Activated naive CD8-positive, alpha-beta T cell treated with anti-CD3 and anti-CD28 coated beads, Interleukin-2, amount 50 U/mL, for 16 hours (primary cell): ENCODE results near the gene BMP7.

Experiments used
- DNase-seq: peaks from one replicate; pipeline ENCODE4 v3.0.0-alpha.2; 2020; ENCODE audit warnings: low read depth, low spot score

BMP7 gene

GRCh38 chr20:57266291-57267157 is at the start of gene BMP7:
Gene BMP7 (minus strand): TSS chr20:57266641. CDS start chr20:57266122, 519 bp downstream.
- no peak for DNase-seq

- DNase-seq = no peak
Measured at GRCh38 chr20:57315976-57316480, 49.6 kb upstream of the BMP7 start.

- no peak for DNase-seq
Measured at GRCh38 chr20:57315083-57315975, 48.9 kb upstream of the BMP7 start.

- no peak for DNase-seq
Measured at GRCh38 chr20:57313951-57314350, 47.5 kb upstream of the BMP7 start.

- no peak for DNase-seq
Measured at GRCh38 chr20:57313230-57313629, 46.8 kb upstream of the BMP7 start.

GRCh38 chr20:57312138-57312537 is 45.7 kb upstream of the BMP7 start:
- DNase-seq = no peak

GRCh38 chr20:57310821-57311514 is 44.5 kb upstream of the BMP7 start:
- DNase-seq = no peak

- DNase-seq = no peak
Measured at GRCh38 chr20:57309544-57310115, 43.2 kb upstream of the BMP7 start.

GRCh38 chr20:57308451-57309271 is 42.2 kb upstream of the BMP7 start:
- DNase-seq = no peak

- no peak for DNase-seq
Measured at GRCh38 chr20:57306747-57307146, 40.3 kb upstream of the BMP7 start.

GRCh38 chr20:57301026-57301425 is 34.6 kb upstream of the BMP7 start:
- DNase-seq = no peak

GRCh38 chr20:57298457-57298856 is 32.0 kb upstream of the BMP7 start:
- DNase-seq = no peak

GRCh38 chr20:57294550-57294949 is 28.1 kb upstream of the BMP7 start:
- DNase-seq = no peak

GRCh38 chr20:57293995-57294394 is 27.6 kb upstream of the BMP7 start:
- no peak for DNase-seq

- DNase-seq = no peak
Measured at GRCh38 chr20:57292611-57293010, 26.2 kb upstream of the BMP7 start.

- DNase-seq = no peak
Measured at GRCh38 chr20:57291694-57292093, 25.3 kb upstream of the BMP7 start.

- no peak for DNase-seq
Measured at GRCh38 chr20:57291003-57291402, 24.6 kb upstream of the BMP7 start.

GRCh38 chr20:57290178-57290484 is 23.7 kb upstream of the BMP7 start:
- no peak for DNase-seq

GRCh38 chr20:57289391-57290177 is 23.1 kb upstream of the BMP7 start:
- DNase-seq = no peak
